Medulla oblongata (tissue), 1 donor: ENCODE measurements around the gene OR51S1.
"Not testable (repeated sequence)": the region's sequence is repeated elsewhere in the genome, so short reads cannot be mapped to it uniquely, and the experiment has no call there.

Experiments
- DNase-seq: peaks from one replicate; pipeline ENCODE4 v3.0.0-alpha.2; 2015; ENCODE audit errors: extremely low spot score

OR51S1 gene

DNA sequence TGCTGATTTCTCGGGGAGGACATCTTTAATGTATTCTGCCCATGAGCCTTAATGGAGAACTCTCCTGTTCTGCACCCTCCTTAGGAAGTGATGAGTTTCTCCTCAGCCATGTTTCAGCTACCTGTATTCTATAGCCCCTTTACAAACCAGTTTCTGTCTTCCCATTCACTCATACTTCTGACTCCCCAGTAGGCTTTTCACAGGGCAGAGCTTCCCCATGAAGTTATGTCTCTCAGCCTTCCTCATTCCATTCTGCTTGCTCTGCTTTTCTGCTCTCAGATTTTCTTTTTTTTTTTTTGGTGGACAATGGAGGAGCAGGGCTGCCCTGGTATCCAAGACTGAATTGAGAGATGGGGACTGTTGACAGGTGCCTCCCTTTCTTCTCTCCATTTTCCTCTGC is 40.5 kb downstream of the OR51S1 start:
- DNase-seq = no peak

DNA sequence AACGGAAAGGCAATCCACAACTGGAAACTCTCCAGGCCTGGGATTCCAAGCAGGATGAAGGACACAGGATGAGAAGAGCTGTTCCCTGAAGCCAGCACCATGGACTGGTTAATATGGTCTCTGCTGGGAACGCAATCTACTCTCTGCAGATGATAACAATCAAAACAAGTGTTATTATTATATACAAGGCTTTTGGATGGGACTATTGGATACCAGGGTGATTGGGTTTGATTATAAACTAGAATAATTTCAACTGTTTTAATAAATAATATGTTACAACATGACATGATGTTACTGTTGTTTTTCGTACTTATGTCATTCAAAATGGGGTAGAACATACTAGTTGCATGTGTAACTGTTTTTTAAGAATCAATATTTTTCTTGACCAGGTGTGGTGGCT is 44.7 kb downstream of the OR51S1 start, which contains the start of gene OR52R1:
TSS of gene OR52R1 (minus strand) at position 101 of the 400 bp plus-strand sequence. CDS start at position 101, 0 bp downstream.
- DNase-seq = no peak

DNA sequence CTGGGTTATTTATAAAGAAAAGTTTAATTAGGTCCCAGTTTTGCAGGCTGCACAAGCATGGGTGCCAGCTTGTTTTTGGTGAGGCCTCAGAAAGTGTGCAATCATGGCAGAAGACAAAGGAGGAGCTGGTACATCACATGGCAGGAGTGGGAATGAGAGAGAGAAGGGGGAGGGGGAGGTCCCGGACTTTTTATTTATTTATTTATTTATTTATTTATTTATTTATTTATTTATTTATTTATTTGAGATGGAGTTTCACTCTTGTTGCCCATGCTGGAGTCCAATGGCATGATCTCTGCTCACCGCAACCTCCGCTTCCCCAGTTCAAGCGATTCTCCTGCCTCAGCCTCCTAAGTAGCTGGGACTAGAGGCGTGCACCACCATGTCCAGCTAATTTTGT is 47.7 kb downstream of the OR51S1 start:
- DNase-seq = not testable (repeated sequence)

DNA sequence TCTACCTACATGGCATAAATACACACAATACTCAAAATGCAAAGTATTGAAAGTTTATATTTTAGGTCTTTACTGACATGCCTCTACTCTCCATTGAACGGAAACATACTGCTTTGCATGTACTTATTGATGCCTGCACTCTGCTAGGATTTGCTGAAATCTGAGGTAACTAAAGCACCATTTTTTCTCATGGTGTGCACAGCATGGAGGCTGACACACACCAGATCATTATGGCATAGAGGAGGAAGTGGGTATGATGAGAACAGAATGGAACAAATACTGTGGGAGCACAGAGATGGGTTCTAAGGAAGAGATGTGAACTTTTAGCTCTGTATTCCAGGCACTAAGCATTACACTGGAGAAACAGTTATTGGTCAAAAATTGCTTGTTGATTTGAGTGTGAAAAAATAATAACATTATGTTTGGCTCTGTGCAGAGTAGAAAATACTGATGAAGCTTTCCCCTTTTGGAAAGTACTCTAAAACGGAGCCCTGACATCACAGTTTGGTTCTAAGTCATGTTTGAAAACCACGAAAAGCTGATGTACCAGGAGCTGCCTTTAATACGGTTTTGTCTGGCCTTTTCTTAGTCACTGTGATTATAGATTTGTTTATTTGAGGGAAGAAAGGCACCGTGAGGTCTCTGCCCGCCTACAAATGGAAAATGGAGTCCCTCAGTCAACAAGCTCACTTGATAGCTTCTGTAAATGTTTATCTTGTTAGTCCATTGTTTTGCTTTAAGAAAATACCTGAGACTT is 50.4 kb downstream of the OR51S1 start:
- no peak for DNase-seq
